HL-60 (cell line): ENCODE measurements around the gene PTDSS2.

Experiments used
- DNase-seq, 2 experiments: peaks; one replicate each; pipeline ENCODE4 v3.0.0-alpha.2; 2010 to 2020; ENCODE audit warnings: low read depth in 1 of 2, low spot score in 1 of 2
- H3K27ac ChIP-seq: fragments of 250-450 bp; sonication (Bioruptor Pico); replicated peaks from 2 replicates; pipeline ENCODE4 v1.5.1; 2020; ENCODE audit warnings: mild to moderate bottlenecking, moderate library complexity
- H3K27me3 ChIP-seq: fragments of 250-450 bp; sonication (Bioruptor Pico); 2 replicates; pipeline ENCODE4 v1.5.1; 2021; ENCODE audit warnings: mild to moderate bottlenecking, moderate library complexity; ENCODE audit not compliant: insufficient read depth, poor library complexity, severe bottlenecking
- H3K4me3 ChIP-seq: replicated peaks from 2 replicates; pipeline ENCODE4 v1.5.1; 2011; ENCODE audit warnings: mild to moderate bottlenecking, control low read depth, low read length; ENCODE audit not compliant: insufficient read depth
- GABPA ChIP-seq: IDR thresholded peaks from 2 replicates; pipeline ENCODE4 v1.6.1; 2012; ENCODE audit warnings: low read depth
- POLR2AphosphoS5 ChIP-seq: IDR thresholded peaks from 2 replicates; pipeline ENCODE4 v1.6.1; 2012; ENCODE audit warnings: low read depth
- REST ChIP-seq: IDR thresholded peaks from 2 replicates; pipeline ENCODE4 v1.6.1; 2012; ENCODE audit warnings: low read depth; ENCODE audit not compliant: insufficient replicate concordance
- SPI1 ChIP-seq: IDR thresholded peaks from 2 replicates; pipeline ENCODE4 v1.6.1; 2012; ENCODE audit warnings: low read depth, mild to moderate bottlenecking, borderline replicate concordance
- TF ChIP-seq, protein P1 (sequence below): IDR thresholded peaks from one replicate; pipeline ENCODE4 v1.5.1; 2011; ENCODE audit warnings: low read length, control low read depth, inconsistent platforms; ENCODE audit not compliant: insufficient read depth

PTDSS2 gene

GRCh38 chr11:404551-405264, 45.4 kb upstream of the PTDSS2 start:
- Histone ChIP-seq H3K27me3 (no peaks in the 10 kb centered on the region), H3K27ac (no peak overlapping the region), H3K4me3 (no peak overlapping the region)
- no peak for DNase-seq
- TF ChIP-seq REST (no peak), SPI1 (no peak), POLR2AphosphoS5 (no peak), GABPA (no peak)
- TF ChIP-seq, protein P1, sequence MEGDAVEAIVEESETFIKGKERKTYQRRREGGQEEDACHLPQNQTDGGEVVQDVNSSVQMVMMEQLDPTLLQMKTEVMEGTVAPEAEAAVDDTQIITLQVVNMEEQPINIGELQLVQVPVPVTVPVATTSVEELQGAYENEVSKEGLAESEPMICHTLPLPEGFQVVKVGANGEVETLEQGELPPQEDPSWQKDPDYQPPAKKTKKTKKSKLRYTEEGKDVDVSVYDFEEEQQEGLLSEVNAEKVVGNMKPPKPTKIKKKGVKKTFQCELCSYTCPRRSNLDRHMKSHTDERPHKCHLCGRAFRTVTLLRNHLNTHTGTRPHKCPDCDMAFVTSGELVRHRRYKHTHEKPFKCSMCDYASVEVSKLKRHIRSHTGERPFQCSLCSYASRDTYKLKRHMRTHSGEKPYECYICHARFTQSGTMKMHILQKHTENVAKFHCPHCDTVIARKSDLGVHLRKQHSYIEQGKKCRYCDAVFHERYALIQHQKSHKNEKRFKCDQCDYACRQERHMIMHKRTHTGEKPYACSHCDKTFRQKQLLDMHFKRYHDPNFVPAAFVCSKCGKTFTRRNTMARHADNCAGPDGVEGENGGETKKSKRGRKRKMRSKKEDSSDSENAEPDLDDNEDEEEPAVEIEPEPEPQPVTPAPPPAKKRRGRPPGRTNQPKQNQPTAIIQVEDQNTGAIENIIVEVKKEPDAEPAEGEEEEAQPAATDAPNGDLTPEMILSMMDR: no peak

DNA sequence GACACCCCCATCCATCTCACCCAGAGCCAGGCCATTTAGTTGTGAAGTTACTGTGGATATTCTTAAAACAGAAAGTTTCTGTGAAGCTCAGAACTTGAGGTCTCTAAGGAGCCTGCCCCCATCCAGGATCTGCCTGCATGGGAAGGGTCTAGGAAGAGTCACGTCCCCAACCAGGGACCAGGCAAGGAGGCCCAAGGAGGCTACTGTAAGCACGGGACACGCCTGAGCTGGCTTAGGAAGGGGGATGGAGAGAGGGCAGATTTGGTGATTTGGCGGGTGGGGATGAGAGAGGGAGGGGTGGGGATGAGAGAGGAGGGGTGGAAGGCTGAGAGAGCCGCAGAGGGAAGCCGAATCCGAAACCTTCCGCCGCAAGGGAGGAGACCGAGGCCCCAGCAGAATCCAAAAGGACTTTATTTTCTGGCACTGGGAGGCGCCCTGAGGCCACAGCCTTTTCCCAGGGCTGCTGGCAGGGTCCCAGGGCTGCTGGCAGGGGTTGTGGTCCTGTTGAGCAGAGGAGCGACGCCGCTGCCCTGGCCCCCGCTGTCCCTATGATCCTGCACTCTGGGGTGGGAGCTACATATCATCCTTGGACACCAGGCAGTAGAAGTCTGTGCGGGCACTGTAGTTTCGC, 44.6 kb upstream of the PTDSS2 start:
- Histone ChIP-seq H3K27me3 (no peaks in the 10 kb centered on the region), H3K27ac (no peak overlapping the region), H3K4me3 (no peak overlapping the region)
- TF ChIP-seq, protein P1: no peak
- TF ChIP-seq POLR2AphosphoS5 (no peak), SPI1 (no peak), REST (no peak), GABPA (no peak)
- DNase-seq: no peak

GRCh38 chr11:405954-406795, 43.9 kb upstream of the PTDSS2 start:
- H3K27ac ChIP-seq: peak overlapping the region; percentile 65
- no peak for TF ChIP-seq REST
- TF ChIP-seq SPI1: no peak
- no peak for TF ChIP-seq POLR2AphosphoS5
- TF ChIP-seq GABPA: no peak

More at GRCh38 chr11:405954-406795, 43.9 kb upstream of the PTDSS2 start:
- no peak for DNase-seq
- Histone ChIP-seq H3K27me3 (no peaks in the 10 kb centered on the region), H3K4me3 (peak overlapping the region; percentile 48)
